HG03108 (cell line): ENCODE data around the gene YY1.
"Not testable (repeated sequence)": the region's sequence is repeated elsewhere in the genome, so short reads cannot be mapped to it uniquely, and the experiment has no call there.

ENCODE experiments used
- ATAC-seq: cut with Tn5 transposase; IDR thresholded peaks from one replicate; pipeline ENCODE4 v1.9.1; 2021; ENCODE audit warnings: moderate library complexity; ENCODE audit not compliant: unreplicated experiment

Gene YY1

DNA sequence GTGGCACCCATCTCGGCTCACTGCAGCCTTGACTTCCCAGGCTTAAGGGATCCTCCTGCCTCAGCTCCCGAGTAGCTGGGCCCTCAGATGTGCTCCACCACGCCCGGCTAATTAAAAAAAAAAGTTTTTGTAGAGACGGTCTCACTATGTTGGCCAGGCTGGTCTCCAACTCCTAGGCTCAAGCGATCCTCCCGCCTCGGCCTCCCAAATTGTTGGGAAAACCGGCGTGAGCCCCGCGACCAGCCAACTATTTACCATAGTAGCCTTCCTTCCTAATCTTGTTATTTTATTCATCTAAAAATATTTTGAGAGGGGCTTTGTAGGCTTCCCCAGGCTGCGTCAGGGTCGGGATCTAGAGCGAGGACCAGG lies 25.4 kb upstream of the YY1 start:
- no peak for ATAC-seq

DNA sequence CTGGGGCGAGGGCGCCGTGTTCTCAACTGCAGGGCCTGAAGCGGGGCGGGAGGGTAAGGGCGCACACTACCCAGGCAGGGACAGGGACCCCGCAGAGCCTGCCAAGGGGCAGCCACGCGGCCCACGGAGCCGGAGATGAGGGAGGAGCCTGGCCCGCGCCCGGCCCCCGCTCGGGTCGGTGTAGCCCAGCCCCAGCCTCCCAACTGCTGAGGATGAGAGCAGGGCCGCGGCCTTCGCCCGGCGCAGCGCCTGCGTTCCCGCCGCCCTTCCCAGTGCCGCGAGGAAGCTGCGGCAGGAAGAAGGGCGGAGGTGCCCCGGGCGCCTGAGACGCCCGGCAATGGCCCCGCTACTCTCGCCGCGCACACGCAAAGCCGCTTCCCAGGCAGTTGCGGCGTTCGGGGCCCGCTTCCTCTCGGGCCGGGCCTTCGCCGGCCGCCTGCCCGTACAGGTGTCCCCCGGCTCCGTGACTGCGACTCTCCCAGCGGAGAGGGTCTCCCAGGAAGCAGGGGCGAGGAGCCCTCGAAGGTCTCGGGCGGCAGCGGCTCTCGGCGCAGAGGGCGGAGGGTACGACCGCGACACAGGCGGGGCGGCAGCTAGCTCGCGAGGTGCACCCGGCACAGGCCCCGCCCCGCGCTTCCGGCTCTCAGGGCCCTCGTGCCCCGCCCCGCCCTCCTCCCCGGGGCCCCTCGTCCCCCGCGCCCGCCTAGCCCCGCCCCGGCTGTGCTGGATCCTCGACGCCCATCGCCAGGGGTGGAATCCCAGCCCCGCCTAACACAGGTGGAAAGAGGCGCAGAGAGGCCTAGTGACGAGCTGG lies 24.8 kb upstream of the YY1 start:
- peak; percentile 87 for ATAC-seq

DNA sequence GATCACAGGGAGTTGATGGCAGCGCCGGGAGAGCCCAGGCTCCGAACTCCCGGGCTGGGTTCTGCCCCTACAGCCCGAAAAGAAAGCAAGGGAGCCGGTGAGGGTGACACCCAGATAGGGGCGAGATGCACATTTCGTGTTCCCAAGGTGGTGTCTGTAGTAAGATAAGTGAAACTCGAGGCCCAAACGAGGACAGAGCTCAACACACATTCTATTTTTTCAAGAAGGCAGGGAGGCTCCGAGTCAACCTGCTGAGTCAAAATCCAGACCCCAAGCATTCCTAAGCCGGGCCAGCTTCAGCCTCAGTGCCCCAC lies 24.2 kb upstream of the YY1 start:
- ATAC-seq, result no peak

DNA sequence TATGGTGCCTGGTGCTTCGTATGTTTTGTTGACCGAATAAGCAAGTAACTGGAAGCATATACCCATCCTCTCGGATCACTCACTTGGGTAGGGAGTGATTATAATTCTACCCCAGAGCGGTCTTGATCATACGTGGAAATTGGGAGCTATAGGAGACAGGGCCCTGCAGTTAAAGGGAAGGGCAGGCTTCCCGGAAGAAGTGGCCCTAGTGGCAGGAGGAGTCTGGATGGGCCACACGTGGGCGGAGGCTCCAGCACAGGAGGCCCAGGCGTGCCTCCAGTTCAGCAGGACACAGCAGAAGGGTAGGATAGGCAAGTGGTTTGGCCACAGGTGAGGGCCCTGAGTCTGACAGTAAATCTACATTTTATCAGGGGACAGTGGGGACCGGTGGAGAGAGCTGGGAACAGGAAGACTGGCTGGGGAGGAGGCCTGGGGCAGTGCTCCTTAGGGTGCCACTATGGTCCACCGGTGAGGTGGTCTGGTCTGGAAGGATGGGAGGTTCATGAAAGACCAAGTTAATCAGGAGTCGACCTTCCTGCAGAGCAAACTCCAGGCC lies 23.5 kb upstream of the YY1 start:
- no peak for ATAC-seq

DNA sequence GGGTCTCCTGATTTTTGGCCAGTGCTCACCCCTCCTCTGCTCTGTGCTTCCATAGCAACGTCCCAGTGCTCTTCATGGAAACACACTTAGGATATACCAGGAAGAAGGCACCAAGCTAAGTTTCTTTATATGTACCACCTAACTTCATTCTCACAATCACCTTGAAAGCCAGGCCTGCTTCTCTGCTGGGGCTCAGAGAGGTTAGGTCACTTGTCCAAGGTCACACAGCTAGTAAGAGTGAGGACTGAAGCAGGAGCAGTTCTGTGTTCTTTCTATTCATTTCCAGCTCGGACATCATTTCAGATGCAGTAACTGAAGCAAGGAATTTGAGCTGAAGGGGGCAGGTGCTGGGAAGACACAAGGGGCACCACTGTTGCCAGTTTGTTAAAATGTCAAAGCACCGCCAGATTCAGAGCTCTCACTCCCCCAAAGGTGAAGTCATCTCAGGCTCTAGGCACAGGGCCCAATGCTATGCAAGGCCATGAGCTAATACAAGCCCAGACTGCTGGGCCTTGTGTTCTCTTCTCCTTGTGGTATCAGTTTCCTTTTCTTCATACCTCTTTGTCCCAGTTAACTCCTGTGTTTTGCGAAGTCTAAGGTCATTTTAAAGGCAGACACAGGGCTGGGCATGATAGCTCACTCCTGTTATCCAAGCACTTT lies 19.7 kb upstream of the YY1 start:
- ATAC-seq, result no peak

DNA sequence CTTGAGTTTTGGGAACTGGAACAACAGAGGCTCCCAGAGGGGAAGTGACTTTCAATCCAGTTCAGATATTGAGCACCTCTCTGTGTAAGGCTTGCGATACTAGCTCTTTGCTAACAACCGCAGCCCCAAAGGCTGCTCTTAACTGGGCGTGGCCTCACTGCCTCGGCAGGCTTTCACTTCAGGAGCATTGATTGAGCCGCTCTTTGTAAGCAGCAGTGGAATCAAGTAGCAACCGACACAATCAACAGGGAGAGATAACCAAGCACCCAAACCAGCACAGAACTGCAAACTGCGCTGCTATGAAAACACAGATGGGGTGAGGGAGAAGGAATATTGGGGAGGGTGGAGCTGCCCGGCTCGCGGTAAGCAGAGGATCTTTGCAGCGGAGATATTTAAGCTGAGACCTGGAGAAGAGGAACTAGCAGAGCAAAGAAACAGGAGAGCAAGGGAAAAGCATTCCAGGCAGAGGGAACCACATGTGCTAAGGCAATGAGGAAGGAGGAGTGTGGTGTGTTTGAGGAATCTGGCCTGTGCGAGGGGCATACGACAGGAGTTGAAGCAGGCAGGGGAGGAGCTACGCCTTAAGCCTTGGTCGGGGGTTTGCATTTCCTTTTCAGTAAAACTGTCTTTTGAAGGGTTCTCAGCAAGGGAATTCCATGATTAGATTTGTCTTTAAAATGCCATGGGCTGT lies 17.3 kb upstream of the YY1 start:
- ATAC-seq, result peak; percentile 91

DNA sequence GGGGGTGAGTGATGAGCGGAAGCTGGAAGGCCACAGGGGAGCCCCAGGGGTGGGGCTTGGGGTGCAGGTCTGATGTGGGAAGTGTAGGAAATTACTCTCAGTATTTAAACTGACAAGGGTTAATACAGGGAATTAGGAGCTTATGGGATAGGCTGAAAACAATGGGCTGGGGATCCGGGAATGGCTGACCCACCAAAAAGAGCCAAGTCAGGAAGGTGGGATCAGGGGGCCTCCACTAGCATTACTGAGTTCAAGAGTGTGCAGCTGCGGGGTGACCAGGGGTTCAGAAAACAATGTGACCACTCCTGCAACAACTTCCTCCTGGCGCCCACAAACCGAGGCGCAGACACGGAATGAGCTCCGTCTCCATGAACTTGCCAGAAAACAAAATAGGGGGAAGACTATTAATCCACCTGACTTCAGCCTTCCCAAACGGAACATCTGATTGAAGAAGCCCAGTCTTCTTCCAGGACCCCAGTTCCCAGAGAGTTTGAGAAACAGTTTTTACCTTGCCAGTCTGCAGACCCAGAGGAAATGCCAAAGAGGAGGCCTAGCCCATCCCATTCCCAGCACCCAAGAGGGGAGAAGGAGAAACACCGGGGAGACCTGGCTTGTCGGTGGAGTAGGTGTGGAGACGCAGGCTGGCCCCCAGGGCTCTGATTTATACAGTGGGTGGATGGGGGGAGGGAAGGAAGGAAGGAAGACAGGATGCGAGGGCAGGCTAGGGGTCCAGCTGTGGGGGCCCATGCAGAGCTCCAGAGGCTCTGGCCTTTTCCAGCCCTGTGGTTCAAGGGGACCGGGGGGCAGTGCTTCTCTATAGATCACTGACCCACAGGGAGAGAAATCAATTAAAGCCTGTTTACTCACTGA lies 16.5 kb upstream of the YY1 start:
- ATAC-seq, result peak; percentile 29

DNA sequence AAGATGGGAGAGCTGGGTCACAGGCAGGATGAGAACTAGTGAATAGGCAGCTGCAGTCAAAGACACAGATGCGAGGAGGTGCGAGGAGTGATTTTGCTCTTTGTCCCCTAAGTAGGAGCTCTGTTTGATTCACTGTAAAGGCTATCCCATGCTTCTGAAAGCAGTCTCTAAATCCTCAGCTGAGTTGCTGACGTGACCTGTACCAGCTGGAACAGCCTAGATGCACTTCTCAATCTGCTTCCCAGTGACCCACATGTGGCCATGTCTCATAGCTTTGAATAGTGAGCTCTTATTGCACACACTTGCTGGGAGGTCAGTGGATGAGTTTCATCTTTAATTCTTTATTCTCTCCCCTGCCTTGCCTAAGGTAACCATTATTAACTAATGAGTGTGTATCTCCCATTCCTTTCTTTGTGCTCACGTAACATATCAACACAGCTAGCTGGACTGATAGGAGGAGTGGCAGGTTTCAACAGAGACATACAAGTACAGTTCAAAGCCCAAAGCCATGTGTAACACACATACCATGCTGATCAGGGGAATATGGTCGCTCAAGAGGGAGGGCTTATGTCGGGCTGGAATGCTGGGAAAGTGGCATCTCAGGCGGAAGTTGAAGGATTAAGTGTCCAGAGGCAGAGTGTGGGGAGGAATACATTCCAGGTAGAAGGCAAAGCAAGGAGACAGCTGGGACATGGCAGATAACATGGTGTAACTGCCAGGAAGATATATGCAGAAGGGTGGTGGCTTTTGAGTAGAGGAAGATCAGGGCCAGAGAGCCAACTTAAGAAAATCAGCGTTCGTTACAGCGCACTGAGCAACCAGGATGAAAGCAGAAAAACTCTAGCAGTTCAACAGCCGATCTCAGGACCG lies 15.4 kb upstream of the YY1 start:
- ATAC-seq, result no peak

DNA sequence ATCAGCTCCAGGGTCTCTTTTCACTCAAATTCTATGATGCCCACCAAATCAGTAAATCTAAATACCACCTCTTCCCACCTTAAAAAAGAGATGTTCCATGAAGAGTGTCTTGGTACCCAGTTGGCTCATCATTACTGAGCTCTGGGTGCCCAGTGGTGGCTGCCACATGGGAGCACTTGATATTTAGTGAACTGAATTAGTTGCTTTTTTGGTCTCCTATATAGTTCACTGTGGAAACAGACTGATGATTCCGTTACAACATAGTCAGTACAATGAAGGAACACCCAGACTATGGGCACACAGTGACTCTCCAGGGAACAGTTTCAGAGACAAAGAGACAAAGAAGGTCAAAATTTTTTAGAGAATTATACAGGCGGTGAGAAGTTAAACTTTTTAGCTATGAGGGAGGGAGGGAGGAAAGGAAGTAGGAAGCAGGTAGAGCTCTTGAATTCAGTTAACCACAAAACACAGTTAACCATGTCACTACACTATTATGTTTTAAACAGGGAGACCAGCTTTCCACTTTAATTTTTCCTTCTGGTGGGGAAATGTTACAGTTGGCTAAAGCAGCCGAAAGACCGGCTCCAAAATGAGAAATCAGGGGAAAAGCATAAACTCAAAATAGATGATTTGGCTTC lies 14.6 kb upstream of the YY1 start:
- no peak for ATAC-seq

DNA sequence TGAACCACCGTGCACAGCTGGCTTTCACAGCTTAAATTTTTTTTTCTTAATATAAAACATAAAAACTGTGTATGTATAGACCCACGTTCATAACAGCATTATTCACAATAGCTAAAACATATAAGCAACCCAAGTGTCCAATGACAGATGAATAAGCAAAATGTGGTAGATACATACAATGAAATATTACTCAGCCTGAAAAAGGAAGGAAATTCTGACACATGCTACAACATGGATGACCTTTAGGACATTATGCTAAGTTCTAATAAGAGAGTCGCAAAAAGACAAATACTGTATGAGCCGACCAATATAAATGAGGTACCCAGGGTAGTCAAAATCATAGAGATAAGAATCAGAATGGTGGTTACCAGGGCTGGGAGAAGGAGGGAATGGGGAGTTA lies 13.8 kb upstream of the YY1 start:
- no peak for ATAC-seq

DNA sequence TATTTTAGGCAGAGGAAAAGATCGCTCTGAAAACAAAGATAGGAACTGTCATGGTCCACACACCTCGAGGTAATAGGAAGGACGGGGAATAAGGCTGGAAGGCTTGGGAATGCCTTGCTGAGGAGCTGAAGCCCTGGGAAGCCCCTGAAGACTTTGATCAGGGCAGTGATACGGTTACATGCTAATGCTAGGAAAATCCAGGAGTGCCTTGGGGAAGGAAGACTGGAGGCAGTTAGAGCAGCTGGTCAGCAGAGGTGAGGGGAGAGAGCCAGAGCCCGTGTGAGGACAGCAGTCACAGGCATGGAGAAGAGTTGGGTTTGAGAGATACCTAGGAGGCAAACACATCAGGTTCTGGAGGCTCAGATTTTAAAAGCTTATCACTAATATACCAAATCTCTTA lies 8.6 kb upstream of the YY1 start:
- no peak for ATAC-seq

DNA sequence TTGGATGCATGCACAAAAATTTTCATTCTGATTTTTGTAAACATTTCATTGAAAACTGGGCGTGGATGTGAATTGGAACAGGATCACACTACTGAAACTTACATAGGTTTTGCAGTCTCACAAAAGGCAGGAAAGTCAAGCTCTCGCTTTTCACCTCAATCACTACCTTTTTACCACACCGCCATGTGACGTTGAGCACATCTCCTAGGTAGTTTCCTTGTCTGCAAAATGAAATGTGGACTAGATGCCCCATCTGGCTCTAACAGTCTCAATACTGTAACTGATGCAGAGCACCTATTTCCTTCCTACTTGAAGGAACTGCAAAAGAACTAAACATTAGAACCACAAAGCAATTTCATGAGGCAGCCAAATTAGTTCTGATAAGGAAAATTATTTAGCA lies 4.4 kb upstream of the YY1 start:
- no peak for ATAC-seq

DNA sequence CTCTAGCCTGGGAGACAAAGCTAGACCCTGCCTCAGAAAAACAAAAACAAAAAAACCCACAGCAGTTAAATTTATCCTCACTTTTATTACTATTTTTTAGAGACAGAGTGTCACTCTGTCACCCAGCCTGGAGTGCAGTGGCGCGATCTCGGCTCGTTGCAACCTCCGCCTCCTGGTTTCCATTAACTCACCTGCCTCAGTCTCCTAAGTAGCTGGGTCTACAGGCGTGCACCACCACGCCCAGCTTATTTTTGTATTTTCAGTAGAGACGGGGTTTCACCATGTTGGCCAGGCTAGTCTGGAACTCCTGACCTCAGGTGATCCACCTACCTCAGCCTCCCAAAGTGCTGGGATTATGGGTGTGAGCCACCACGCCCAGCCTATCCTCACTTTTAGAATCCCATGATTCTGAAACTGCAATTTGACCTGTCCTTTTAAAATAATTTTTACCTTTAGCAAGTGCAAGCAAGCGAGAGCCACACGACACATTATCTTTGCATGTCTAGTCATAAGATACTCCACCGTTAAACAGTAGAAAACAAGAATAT lies 2.6 kb upstream of the YY1 start:
- ATAC-seq, result not testable (repeated sequence)

DNA sequence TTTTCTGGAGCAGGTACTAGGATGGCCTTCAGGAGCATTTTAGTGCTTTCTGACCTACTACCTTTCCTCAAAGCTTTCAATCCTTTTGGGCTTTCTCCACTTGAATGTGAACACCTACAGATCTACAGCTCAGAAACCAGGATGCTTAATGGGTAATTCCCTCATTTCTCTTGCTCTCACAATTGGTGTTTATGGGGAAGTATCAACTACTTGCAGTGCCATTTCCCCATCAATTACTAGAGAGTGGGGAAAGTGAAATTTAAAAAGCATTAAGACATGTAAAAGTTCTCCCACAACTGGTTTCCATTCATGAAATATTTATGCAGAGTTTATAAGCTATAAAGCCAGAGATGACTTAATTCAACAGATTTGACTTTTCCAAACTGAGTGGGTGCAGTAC lies 2.1 kb upstream of the YY1 start:
- no peak for ATAC-seq

DNA sequence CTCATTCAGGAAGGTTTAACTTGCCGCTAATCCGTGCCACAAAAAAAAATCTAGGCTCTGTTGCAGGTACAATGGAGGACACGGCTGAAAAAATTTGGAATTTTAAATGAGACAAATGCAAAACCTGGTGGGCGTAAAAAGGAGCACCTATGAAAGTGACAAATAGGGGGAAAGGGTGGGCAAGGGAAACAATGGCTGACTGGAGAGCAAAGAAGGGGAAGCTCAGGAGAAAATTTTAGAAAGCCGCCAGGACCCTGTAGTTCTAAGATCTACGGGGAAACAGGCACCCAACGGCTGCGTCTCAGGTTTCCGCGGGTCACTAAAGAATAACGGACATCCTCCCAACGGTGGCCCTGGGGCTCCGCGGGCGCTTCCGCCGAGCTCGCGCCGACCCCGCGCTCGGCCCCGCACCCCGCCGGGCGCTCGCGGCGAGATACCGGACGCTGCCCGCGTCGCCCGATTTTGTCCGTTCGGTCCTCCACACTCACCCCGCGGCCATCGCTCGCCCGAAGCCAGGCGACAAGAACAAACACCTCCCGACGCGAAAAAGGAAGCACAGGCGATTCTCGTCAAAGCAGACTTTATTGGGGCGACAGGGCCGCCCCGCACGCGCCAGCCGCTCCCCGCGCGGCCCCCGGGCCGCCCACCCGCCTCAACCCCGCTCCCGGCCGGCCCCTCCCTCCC lies 1.1 kb upstream of the YY1 start:
- ATAC-seq, result peak; percentile 16

DNA sequence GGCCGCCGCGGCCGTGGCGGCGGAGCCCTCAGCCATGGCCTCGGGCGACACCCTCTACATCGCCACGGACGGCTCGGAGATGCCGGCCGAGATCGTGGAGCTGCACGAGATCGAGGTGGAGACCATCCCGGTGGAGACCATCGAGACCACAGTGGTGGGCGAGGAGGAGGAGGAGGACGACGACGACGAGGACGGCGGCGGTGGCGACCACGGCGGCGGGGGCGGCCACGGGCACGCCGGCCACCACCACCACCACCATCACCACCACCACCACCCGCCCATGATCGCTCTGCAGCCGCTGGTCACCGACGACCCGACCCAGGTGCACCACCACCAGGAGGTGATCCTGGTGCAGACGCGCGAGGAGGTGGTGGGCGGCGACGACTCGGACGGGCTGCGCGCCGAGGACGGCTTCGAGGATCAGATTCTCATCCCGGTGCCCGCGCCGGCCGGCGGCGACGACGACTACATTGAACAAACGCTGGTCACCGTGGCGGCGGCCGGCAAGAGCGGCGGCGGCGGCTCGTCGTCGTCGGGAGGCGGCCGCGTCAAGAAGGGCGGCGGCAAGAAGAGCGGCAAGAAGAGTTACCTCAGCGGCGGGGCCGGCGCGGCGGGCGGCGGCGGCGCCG lies 381 bp downstream of the YY1 start:
- no peak for ATAC-seq

DNA sequence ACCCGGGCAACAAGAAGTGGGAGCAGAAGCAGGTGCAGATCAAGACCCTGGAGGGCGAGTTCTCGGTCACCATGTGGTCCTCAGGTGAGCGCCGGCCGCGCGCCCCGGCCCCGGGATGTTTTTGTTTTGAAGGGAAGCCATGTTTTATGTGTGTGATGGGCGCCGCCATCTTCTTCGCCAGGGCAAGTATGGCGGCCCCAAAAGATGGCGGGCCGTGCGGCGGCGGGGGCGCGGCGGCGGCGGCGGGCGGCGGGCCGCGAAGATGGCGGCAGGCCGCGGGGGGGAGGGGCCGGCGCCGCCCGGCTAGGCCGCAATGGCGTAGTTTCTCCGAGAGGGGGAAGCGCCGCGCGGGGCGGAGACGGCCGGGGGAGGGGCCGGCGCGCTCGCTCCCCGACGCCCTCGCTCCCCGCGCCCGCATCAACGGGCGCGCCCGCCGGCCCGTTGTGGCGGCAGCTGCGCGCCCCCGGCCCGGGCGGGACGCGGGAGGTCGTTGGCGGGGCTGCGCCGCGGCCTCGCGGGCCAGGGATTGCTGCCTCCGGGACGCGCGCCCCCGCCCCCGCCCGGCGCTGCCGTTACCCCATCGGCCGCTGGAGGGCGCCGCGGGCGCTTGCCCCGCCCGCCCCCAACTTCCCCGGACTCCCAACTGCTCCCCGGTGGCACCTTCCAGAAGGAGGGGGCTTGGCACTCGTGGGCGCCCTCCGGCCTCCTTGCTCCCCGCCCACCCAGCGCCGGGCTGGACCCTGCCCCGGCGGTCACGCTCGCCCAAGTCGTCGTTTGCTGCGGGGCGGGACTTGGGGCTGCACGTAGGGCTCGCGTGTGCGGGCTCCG lies 1.1 kb downstream of the YY1 start:
- ATAC-seq, result peak; percentile 29

DNA sequence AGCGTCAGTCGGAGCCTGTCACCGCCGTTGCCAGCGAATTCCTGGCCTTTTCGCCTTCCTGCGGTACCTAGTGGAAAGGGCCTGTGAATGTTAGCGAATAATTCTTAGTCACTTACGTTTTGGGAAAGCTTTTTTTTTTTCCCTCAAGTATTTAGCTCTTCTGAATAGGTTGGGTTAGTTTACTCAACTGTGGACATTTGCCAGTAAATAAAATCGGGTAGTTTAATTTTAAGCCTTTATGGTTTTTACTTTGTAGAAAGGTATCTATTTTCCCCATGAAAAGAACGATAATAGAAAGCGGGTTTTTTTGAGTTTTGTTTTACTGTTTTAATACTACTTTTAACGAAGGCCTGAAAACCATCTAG lies 1.7 kb downstream of the YY1 start:
- ATAC-seq, result no peak
